Suprapubic skin (tissue), 4 donors: ENCODE results near the gene COQ4. TPM values are rescaled to one million over a fixed set of nuclear protein-coding genes. Genes with fewer than 3 reads are reported as not detected.

Experiments
- DNase-seq, 2 donors: peaks; one replicate each; pipeline ENCODE4 v3.0.0-alpha.2; 2019; ENCODE audit warnings: low spot score in 2 of 2
- H3K27ac ChIP-seq: fragments of 200-600 bp; sonication (generic); one replicate; pipeline ENCODE4 v1.5.1; 2019
- H3K27me3 ChIP-seq: fragments of 200-600 bp; sonication (generic); one replicate; pipeline ENCODE4 v1.5.1; 2019
- H3K36me3 ChIP-seq: fragments of 200-600 bp; sonication (generic); one replicate; pipeline ENCODE4 v1.5.1; 2019
- H3K4me1 ChIP-seq: fragments of 200-600 bp; sonication (generic); one replicate; pipeline ENCODE4 v1.5.1; 2019
- H3K4me3 ChIP-seq: fragments of 200-600 bp; sonication (generic); one replicate; pipeline ENCODE4 v1.5.1; 2019; ENCODE audit warnings: mild to moderate bottlenecking
- H3K9me3 ChIP-seq: fragments of 200-600 bp; sonication (generic); one replicate; pipeline ENCODE4 v1.5.1; 2019
- CTCF ChIP-seq, 2 donors: fragments of 200-600 bp in 1 of 2; fragments of 450-650 bp in 1 of 2; sonication (generic) in 1 of 2; IDR thresholded peaks; one replicate each; pipeline ENCODE4 v1.5.1; 2016 to 2019; ENCODE audit warnings: antibody characterized with exemption in 2 of 2, mild to moderate bottlenecking in 1 of 2, moderate library complexity in 1 of 2
- EP300 ChIP-seq: sonication (generic); formaldehyde crosslinking; IDR thresholded peaks from one replicate; pipeline ENCODE4 v1.6.1; 2017; ENCODE audit warnings: antibody characterized with exemption
- POLR2A ChIP-seq, 2 donors: fragments of 450-650 bp; IDR thresholded peaks; one replicate each; pipeline ENCODE4 v1.6.1; 2017; ENCODE audit warnings: antibody characterized with exemption in 2 of 2, mild to moderate bottlenecking in 2 of 2, moderate library complexity in 2 of 2
- POLR2AphosphoS5 ChIP-seq, 3 donors: sonication (generic); formaldehyde crosslinking; IDR thresholded peaks; one replicate each; pipeline ENCODE4 v1.6.1; 2017; ENCODE audit warnings: antibody characterized with exemption in 3 of 3
- WGBS: methylation state at CpG from one replicate; pipeline ENCODE4 v1.1.5; 2018; 5-methylcytosine and 5-hydroxymethylcytosine counted together
- total RNA-seq, 4 donors: library from RNA; depleted of rRNA; stranded (reverse); fragments of >200 nt; gene quantifications; one replicate each; pipeline ENCODE4 v1.1.0, GENCODE V29; 2016

The COQ4 gene
- total RNA-seq, 4 donors from 2014 or later = 73.3 to 119 (median 106) TPM

- Histone ChIP-seq H3K4me3 (peak overlapping the region; percentile 44), H3K36me3 (peaks cover 17% of the 10 kb centered on the region), H3K9me3 (no peaks in the 10 kb centered on the region), H3K4me1 (peaks cover 26% of the 10 kb centered on the region), H3K27me3 (no peaks in the 10 kb centered on the region), H3K27ac (peak overlapping the region; percentile 3)
- peak; percentile 89 to 93 for DNase-seq
- TF ChIP-seq CTCF (IDR thresholded peaks at IDR 0.05) (peak; percentile 63 to 90), EP300 (no peak)
- 11% methylated on average over 11 of the region's 20 CpGs for WGBS
Measured at GRCh38 chr9:128361986-128362646, 39.5 kb downstream of the COQ4 start.

GRCh38 chr9:128362774-128363173 lies 40.1 kb downstream of the COQ4 start:
- no peak overlapping the region for H3K4me3 ChIP-seq
- no peaks in the 10 kb centered on the region for H3K27me3 ChIP-seq
- H3K36me3 ChIP-seq = peaks cover 11% of the 10 kb centered on the region
- TF ChIP-seq POLR2A (IDR thresholded peaks at IDR 0.05) = no peak
- TF ChIP-seq POLR2AphosphoS5 (IDR thresholded peaks at IDR 0.05) = no peak
- no peak for TF ChIP-seq CTCF (IDR thresholded peaks at IDR 0.05)
- no peak for TF ChIP-seq EP300
- peaks cover 26% of the 10 kb centered on the region for H3K4me1 ChIP-seq
- 70% methylated on average over 3 of the region's 3 CpGs for WGBS
- H3K27ac ChIP-seq = no peak overlapping the region
- DNase-seq = no peak
- no peaks in the 10 kb centered on the region for H3K9me3 ChIP-seq

GRCh38 chr9:128365525-128365924 lies 42.9 kb downstream of the COQ4 start:
- H3K36me3 ChIP-seq = peaks cover under 1% of the 10 kb centered on the region
- no peak for DNase-seq
- peaks cover 33% of the 10 kb centered on the region for H3K4me1 ChIP-seq
- H3K9me3 ChIP-seq = no peaks in the 10 kb centered on the region
- H3K4me3 ChIP-seq = peak overlapping the region; percentile 37
- TF ChIP-seq EP300 (no peak), POLR2AphosphoS5 (IDR thresholded peaks at IDR 0.05) (no peak), CTCF (IDR thresholded peaks at IDR 0.05) (no peak), POLR2A (IDR thresholded peaks at IDR 0.05) (no peak)
- H3K27me3 ChIP-seq = no peaks in the 10 kb centered on the region
- H3K27ac ChIP-seq = no peak overlapping the region
- 81% methylated on average over 2 of the region's 4 CpGs for WGBS

- Histone ChIP-seq H3K4me1 (peaks cover 44% of the 10 kb centered on the region), H3K36me3 (peaks cover 2% of the 10 kb centered on the region), H3K27me3 (no peaks in the 10 kb centered on the region), H3K9me3 (no peaks in the 10 kb centered on the region), H3K27ac (no peak overlapping the region), H3K4me3 (no peak overlapping the region)
- DNase-seq = no peak
- 89% methylated on average over 9 of the region's 9 CpGs for WGBS
- no peak for TF ChIP-seq POLR2A (IDR thresholded peaks at IDR 0.05)
- TF ChIP-seq POLR2AphosphoS5 (IDR thresholded peaks at IDR 0.05) = no peak
- no peak for TF ChIP-seq CTCF (IDR thresholded peaks at IDR 0.05)
- TF ChIP-seq EP300 = no peak
Measured at GRCh38 chr9:128369024-128369706, 46.5 kb downstream of the COQ4 start.

GRCh38 chr9:128370367-128370751 lies 47.7 kb downstream of the COQ4 start:
- TF ChIP-seq CTCF (IDR thresholded peaks at IDR 0.05) (no peak), POLR2A (IDR thresholded peaks at IDR 0.05) (no peak), EP300 (no peak), POLR2AphosphoS5 (IDR thresholded peaks at IDR 0.05) (no peak)
- Histone ChIP-seq H3K4me3 (peak overlapping the region; percentile 62), H3K36me3 (peaks cover 14% of the 10 kb centered on the region), H3K27ac (peak overlapping the region; percentile 92), H3K27me3 (no peaks in the 10 kb centered on the region), H3K4me1 (peaks cover 35% of the 10 kb centered on the region), H3K9me3 (no peaks in the 10 kb centered on the region)
- DNase-seq = no peak
